Fibroblast of pulmonary artery (primary cell): ENCODE measurements around the gene PGBD1.
A peak's percentile ranks its signal among the peaks of the same experiment; 100 is the strongest.

ENCODE experiments used
- DNase-seq: peaks from one replicate; pipeline ENCODE4 v3.0.0-alpha.2; 2010; ENCODE audit warnings: low read depth
- H3K4me3 ChIP-seq: replicated peaks from 2 replicates; pipeline ENCODE4 v1.5.1; 2011; ENCODE audit warnings: low read depth, mild to moderate bottlenecking, control low read depth, low read length, moderate library complexity
- TF ChIP-seq, protein P1 (sequence below): IDR thresholded peaks from 2 replicates; pipeline ENCODE4 v1.5.1; 2011; ENCODE audit warnings: mild to moderate bottlenecking, control low read depth, low read length, inconsistent platforms; ENCODE audit errors: missing control alignments

The PGBD1 gene

DNA sequence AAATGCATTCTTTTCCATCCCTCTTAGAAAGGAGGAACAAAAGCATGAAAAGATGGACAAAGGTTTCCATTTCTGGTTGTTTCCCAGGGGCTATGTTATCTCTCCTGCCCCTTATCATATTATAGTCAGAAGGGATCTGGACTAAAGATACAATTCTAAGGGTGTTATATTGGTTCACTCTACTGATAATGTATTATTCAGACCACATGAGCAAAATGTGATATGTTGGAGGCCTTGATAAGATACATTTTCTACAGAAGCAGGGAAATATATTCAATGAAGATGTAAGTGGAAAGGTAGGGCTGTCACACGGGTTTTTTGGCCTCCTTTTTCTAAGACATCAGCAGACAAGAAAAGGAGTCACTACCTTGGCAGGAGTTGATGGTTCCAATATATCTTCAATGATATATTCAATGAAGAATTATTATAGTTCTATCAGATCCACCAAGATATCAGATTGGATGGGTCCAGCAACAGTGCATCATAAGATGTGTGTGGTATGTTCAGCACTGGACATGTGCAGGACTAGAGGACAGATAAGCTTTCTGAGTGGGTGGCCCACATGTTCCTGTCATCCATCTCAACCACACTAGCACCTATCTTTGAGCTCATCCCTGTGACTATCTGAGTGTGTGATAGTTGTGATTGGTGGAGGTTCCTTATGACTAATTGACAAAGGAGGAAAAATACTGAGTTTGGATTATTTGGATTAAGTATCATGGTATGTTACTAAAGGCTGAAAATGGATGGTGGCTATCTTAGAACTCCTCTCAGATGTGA is 62.7 kb downstream of the PGBD1 start:
- DNase-seq, result no peak
- TF ChIP-seq, protein P1, sequence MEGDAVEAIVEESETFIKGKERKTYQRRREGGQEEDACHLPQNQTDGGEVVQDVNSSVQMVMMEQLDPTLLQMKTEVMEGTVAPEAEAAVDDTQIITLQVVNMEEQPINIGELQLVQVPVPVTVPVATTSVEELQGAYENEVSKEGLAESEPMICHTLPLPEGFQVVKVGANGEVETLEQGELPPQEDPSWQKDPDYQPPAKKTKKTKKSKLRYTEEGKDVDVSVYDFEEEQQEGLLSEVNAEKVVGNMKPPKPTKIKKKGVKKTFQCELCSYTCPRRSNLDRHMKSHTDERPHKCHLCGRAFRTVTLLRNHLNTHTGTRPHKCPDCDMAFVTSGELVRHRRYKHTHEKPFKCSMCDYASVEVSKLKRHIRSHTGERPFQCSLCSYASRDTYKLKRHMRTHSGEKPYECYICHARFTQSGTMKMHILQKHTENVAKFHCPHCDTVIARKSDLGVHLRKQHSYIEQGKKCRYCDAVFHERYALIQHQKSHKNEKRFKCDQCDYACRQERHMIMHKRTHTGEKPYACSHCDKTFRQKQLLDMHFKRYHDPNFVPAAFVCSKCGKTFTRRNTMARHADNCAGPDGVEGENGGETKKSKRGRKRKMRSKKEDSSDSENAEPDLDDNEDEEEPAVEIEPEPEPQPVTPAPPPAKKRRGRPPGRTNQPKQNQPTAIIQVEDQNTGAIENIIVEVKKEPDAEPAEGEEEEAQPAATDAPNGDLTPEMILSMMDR, result no peak
- no peak overlapping the region for H3K4me3 ChIP-seq

GRCh38 chr6:28345201-28345600 is 63.8 kb downstream of the PGBD1 start:
- H3K4me3 ChIP-seq, result no peak overlapping the region
- no peak for DNase-seq
- TF ChIP-seq, protein P1, result no peak

- DNase-seq, result no peak
- no peak overlapping the region for H3K4me3 ChIP-seq
- TF ChIP-seq, protein P1, result no peak
These were observed 65.7 kb downstream of the PGBD1 start for GRCh38 chr6:28347119-28347518.

DNA sequence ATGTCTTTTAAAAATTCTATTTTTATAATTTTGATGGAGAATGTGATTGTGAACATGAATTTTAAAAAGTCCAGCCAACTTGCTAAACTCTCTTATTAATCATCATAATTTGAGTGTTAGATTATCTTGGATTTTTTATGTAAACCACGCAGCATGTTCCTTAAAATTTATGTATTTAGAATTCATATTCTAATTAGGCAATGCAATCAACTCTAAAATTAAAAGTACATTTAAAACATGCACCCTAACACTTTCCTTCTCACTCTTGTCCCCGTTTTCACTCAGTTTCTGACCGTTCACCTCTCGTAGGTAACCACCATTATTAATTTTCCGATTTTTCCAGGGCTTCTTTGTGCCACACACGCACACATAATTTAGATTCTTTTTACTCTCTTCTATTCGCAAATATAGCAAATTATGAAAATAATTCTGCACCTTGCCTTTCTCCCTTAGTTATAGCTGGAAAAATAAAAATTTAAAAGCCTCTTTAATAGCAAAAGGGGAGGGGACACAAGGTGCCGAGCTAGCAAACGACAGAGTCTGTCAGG is 68.0 kb downstream of the PGBD1 start:
- H3K4me3 ChIP-seq, result peak overlapping the region; percentile 88
- TF ChIP-seq, protein P1, result no peak
- no peak for DNase-seq

GRCh38 chr6:28349892-28350737 is 68.7 kb downstream of the PGBD1 start, which contains the start of gene ZKSCAN3:
Gene ZKSCAN3, plus strand, starts transcription at chr6:28349947. Its CDS starts 9,640 bp downstream, at chr6:28359587.
- H3K4me3 ChIP-seq, result peak within 1 kb of the TSS; percentile 88
- TF ChIP-seq, protein P1, result no peak
- peak; percentile 79 for DNase-seq

DNA sequence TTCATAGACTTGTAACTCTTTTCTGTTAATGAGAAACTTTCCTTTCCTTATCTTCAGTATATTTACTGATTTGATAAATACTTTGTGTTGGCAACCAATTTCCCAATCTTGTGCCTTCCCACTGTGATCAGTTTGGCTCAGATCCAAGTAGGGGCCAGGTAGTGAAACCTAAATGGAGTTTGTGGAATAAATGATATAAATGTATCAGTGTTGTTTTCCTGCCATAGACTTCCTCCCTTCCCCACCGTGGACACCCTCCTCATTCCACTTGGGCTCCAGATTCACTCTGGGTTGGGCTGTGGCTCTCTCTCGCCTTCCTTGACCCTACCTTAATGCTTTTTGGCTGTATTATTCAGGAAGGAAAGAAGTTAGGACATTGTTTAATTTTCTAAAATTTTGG is 69.7 kb downstream of the PGBD1 start:
- no peak for DNase-seq
- peak overlapping the region; percentile 88 for H3K4me3 ChIP-seq
- TF ChIP-seq, protein P1, result no peak
